ENCODE results near the gene NCOA3.

NCOA3 gene

GRCh38 chr20:47686545-47686944, 184.9 kb downstream of the NCOA3 start:
- no peak overlapping the region for H3K4me3 ChIP-seq
- H3K27ac ChIP-seq, result no peak overlapping the region
- no peak for TF ChIP-seq CTCF (IDR thresholded peaks at IDR 0.05)
- no peak for DNase-seq (ENCODE audit: low spot score)

GRCh38 chr20:47687095-47687987, 185.7 kb downstream of the NCOA3 start:
- no peak for DNase-seq (ENCODE audit: low spot score)
- no peak for TF ChIP-seq CTCF (IDR thresholded peaks at IDR 0.05)
- no peak overlapping the region for H3K27ac ChIP-seq
- H3K4me3 ChIP-seq, result no peak overlapping the region

GRCh38 chr20:47688385-47689381, 187.0 kb downstream of the NCOA3 start:
- Histone ChIP-seq H3K27ac (no peak overlapping the region), H3K4me3 (no peak overlapping the region)
- no peak for DNase-seq (ENCODE audit: low spot score)
- no peak for TF ChIP-seq CTCF (IDR thresholded peaks at IDR 0.05)

GRCh38 chr20:47689731-47690130, 188.0 kb downstream of the NCOA3 start:
- Histone ChIP-seq H3K4me3 (no peak overlapping the region), H3K27ac (no peak overlapping the region)
- TF ChIP-seq CTCF (IDR thresholded peaks at IDR 0.05), result no peak
- DNase-seq (ENCODE audit: low spot score), result no peak

GRCh38 chr20:47691625-47692024, 189.9 kb downstream of the NCOA3 start:
- Histone ChIP-seq H3K4me3 (no peak overlapping the region), H3K27ac (no peak overlapping the region)
- no peak for DNase-seq (ENCODE audit: low spot score)
- TF ChIP-seq CTCF (IDR thresholded peaks at IDR 0.05), result no peak

- TF ChIP-seq CTCF (IDR thresholded peaks at IDR 0.05), result no peak
- H3K27ac ChIP-seq, result no peak overlapping the region
- no peak for DNase-seq (ENCODE audit: low spot score)
- H3K4me3 ChIP-seq, result no peak overlapping the region
These were observed 192.5 kb downstream of the NCOA3 start for GRCh38 chr20:47694021-47694818.
